Measurements from ENCODE around the gene BTNL2.
"Not testable (repeated sequence)": the region's sequence is repeated elsewhere in the genome, so short reads cannot be mapped to it uniquely, and the experiment has no call there.

BTNL2 gene

GRCh38 chr6:32370505-32370904 is 36.5 kb downstream of the BTNL2 start:
- TF ChIP-seq ZFX (IDR thresholded peaks at IDR 0.05) = no peak
- TF ChIP-seq CTCF (conservative IDR thresholded peaks at IDR 0.05) = no peak
- no peak overlapping the region for H3K27ac ChIP-seq

- TF ChIP-seq ZFX (IDR thresholded peaks at IDR 0.05) = no peak
- TF ChIP-seq CTCF (conservative IDR thresholded peaks at IDR 0.05) = no peak
- no peak overlapping the region for H3K27ac ChIP-seq
Observed at GRCh38 chr6:32369660-32370059, 37.3 kb downstream of the BTNL2 start.

- no peak overlapping the region for H3K27ac ChIP-seq
- TF ChIP-seq ZFX (IDR thresholded peaks at IDR 0.05) (no peak), CTCF (conservative IDR thresholded peaks at IDR 0.05) (no peak)
Observed at GRCh38 chr6:32367644-32368043, 39.3 kb downstream of the BTNL2 start.

- not testable (repeated sequence) for H3K27ac ChIP-seq
Observed at GRCh38 chr6:32359225-32359624, 47.8 kb downstream of the BTNL2 start.

GRCh38 chr6:32358548-32358947 is 48.4 kb downstream of the BTNL2 start:
- not testable (repeated sequence) for H3K27ac ChIP-seq

- H3K27ac ChIP-seq = no peak overlapping the region
- TF ChIP-seq ZFX (IDR thresholded peaks at IDR 0.05) = no peak
- no peak for TF ChIP-seq CTCF (conservative IDR thresholded peaks at IDR 0.05)
Observed at GRCh38 chr6:32355018-32355417, 52.0 kb downstream of the BTNL2 start.

GRCh38 chr6:32353348-32353747 is 53.6 kb downstream of the BTNL2 start:
- H3K27ac ChIP-seq = no peak overlapping the region
- no peak for TF ChIP-seq CTCF (conservative IDR thresholded peaks at IDR 0.05)
- no peak for TF ChIP-seq ZFX (IDR thresholded peaks at IDR 0.05)

Data from C4-2B (cell line).